GM18499 (cell line): Measurements from ENCODE around the gene CXCL17.

ENCODE experiments used
- ATAC-seq: cut with Tn5 transposase; IDR thresholded peaks from one replicate; pipeline ENCODE4 v1.9.1; 2021; ENCODE audit warnings: moderate number of reproducible peaks; ENCODE audit not compliant: insufficient read depth, unreplicated experiment

Gene CXCL17

DNA sequence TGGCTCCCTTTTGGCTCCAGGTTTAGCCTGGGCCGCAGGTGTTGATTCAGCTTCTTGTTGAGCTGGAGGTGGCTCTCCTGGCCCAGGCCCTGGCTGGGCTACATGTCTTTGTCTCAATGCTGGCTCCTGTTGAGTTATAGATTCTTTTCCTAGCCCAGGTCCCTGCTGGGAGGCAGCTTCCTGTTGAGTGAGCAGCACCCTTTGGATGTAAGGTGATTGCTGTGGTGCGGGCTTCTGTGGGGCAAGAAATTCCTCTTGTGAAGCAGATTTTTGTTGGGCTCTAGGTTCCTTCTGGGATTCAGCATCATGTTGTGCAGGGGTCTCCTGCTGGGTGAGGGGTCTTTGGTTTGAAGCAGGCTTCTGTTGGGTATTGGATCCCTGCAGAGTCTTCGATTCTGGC, 16.1 kb downstream of the CXCL17 start:
- no peak for ATAC-seq

DNA sequence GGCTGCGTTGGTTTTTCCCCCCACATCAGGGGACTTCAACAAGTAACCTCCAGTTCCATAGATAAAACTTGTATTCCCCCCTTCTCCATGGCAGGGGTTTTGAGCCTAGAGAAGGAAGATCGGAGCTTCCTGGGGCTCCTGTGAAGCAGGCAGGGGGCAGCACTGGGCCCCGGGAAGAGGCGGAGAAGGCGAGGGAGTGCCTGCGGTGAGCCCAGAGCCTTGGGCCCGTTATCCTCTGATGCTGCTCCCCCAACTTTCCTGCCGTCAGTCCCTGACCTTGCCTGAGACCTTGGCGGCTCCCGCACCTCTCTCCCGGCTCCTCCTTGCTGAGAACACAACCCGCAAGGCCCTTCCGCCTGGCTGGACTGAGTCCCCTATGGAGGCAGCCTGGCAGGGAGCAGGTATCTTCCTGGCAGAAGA, 18.0 kb downstream of the CXCL17 start:
- no peak for ATAC-seq

GRCh38 chr19:42424345-42424707, 18.4 kb downstream of the CXCL17 start:
- no peak for ATAC-seq

DNA sequence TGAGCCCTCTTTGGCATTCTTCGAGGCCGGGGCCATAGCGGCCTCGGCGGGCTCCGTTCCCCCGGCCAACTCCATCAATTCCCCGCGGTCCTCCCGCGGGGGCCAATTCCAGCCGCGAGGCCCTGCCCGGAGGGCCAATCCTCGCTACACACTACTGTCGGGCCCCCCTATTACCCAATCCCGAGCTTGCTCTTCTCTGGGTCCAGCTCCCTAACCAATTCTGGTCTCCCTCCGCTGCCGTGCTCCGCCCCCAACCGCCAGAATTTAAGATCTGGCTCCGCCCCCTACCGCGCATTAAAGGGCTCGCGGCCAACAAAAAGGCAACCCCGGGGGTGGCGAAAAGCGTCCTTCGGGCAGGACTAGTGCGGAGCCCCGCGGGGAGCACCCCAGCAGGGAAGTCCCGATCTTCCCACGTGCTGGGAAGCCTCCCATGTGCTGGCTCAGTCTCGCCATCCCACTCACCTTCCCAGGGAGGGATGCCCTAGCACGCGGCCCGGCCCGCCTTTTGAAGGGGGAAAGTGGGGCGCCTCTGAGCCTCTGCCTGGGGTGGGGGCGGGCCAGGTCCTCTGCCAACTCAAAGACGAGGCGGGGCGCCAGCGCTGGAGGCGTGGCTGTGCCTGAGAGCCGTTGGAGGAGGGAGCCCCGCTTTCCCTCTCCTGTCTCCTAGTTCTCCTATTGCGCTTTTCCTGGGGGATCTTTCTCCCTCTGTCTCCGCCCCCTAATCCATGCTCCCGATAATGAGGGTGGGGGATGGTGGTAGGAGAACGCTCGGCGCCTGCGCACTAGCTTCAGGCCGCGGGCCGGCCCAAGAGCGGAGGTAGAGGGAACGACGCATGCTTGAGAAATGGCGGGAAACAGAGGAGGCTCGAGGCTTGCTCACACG, 19.0 kb downstream of the CXCL17 start:
- ATAC-seq: peak; percentile 52

DNA sequence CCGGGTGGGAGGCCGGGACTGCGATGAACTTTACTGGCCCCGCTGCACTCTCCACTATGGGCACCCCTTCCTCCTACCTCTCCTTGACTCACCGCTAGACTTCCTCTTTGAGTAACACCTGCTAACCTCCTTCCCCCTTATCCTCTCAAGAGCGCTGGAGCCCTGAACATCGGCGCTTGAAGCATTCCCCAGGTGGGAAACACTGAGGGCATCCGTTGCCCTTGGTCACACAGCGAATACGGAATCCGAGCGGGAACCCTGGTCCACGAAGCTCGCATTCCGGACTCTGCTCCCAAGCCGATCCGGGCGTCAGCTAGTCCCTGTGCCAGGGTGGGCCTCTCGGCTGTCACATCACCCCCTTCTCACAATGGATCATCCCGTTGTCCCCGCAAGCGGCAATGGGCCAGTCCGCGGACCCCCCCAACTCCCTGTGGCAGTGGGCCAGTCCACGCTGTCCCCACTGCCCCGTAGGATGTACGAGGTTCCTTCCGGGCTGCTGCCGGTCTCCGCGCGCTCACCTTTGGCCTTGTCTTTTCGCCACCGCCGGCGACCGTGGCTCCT, 19.8 kb downstream of the CXCL17 start:
- no peak for ATAC-seq

- no peak for ATAC-seq
These were observed 20.4 kb downstream of the CXCL17 start for GRCh38 chr19:42422092-42422900.

GRCh38 chr19:42421591-42422031, 21.1 kb downstream of the CXCL17 start:
- ATAC-seq: no peak

GRCh38 chr19:42421101-42421500, 21.6 kb downstream of the CXCL17 start:
- no peak for ATAC-seq

GRCh38 chr19:42420055-42420544, 22.6 kb downstream of the CXCL17 start:
- no peak for ATAC-seq

DNA sequence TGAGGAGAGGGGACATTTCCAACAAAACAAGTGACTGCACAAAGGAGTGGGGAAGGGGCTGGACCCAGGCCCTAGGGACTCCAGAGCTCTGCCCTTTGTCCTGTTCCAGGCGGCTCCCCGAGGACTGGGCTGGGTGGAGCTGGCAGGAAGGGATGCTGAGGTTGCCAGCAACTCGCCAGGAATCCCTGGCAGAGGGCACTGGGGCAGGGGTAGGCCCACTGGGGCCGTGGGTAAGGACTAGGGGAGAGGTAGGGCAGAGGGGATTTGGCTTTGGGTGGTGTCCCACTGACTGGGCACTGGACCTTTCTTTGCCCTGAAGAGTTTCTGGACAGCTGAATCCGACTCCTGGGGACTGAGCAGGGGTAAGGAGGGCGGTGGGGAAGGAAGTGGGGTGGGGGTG, 23.4 kb downstream of the CXCL17 start:
- ATAC-seq: no peak

DNA sequence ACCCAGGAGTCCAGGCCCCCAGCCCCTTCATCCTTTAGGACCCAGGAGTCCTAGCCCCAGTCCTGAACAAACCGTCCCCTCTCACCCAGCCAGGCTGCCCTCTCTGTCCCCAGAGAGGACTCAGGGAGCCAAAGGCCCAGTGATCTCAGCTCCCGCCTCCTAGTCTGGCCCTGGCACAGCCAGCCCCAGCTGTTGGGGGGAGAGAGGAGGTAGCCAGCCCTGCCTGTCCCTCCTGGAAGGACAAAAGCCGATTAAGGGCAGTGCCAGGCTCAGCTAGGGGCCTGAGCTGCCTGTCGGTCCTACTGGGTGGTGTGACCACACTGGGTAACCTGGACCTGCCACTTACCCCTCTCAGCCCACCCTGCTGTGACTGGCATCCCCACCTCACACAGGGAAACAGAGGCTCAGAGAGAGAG, 30.1 kb downstream of the CXCL17 start:
- ATAC-seq: no peak

DNA sequence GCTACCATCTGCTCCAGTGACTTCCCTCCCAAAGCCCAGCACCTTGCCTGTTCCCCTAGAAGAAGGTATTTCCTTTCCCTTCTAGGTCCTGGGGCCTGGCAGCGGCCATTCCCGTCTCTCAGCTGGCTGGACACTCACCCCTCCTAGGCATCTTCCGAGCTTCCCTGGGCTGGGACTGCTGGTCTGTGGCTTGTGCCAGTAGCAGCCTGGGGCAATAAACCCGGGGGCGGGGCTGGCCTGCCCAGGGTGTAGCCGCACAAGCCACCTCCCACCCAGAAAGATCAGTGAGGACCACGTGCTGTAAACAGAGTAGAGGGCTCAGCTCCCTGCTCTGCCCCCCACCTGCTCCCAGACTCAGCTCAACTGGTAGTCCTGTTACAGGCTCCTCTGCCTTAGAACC, 30.5 kb downstream of the CXCL17 start:
- no peak for ATAC-seq

DNA sequence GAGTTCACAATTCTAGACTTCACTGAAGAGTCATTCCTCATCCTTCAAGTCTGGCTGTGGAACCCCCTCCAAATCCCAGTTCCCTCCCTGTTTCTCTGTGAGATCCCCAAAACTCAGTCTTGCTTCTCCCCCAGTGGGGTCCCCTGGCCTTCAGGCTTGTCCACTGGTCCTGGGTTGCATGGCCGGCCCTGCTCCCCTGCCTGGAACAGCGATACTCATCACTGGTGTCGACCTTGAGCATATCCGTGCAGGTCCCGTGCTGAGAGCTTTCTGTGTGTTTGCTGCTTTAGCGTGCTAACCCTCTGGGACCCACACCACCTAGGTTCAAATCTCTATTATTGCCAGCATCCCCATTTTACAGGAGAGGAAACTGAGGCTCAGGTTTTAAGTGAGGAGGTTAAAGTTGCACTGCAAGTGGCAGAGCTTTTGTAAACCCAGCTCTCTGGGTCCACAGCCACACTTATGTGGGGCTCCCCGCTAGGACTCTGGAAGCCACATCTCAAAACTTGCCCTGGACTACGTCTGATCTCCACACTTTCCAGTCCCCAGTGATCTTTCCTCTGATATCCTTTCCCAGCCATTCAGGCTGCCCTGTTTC, 31.1 kb downstream of the CXCL17 start:
- no peak for ATAC-seq

GRCh38 chr19:42410371-42410770, 32.4 kb downstream of the CXCL17 start:
- ATAC-seq: no peak

DNA sequence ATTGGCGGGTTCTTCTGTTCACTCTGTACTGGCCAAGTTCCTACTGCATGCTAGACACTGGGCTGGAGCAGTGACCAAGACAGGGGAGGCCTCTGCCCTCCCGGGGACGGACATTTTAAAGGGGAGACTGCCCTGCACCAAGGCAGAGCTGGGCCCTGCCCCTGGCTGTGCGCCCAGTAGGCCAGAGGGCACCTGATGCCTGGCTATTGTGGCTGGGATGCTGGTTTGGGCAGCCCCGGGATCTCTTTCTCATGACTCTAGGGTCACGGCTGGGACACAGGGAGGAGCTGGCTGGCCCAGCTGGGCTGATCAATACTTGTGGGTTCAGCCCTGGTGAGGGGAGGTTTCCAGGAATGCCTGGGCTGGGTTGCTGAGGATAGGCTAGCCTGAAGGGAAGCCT, 33.3 kb downstream of the CXCL17 start:
- no peak for ATAC-seq

GRCh38 chr19:42407816-42408175, 35.0 kb downstream of the CXCL17 start:
- ATAC-seq: no peak

DNA sequence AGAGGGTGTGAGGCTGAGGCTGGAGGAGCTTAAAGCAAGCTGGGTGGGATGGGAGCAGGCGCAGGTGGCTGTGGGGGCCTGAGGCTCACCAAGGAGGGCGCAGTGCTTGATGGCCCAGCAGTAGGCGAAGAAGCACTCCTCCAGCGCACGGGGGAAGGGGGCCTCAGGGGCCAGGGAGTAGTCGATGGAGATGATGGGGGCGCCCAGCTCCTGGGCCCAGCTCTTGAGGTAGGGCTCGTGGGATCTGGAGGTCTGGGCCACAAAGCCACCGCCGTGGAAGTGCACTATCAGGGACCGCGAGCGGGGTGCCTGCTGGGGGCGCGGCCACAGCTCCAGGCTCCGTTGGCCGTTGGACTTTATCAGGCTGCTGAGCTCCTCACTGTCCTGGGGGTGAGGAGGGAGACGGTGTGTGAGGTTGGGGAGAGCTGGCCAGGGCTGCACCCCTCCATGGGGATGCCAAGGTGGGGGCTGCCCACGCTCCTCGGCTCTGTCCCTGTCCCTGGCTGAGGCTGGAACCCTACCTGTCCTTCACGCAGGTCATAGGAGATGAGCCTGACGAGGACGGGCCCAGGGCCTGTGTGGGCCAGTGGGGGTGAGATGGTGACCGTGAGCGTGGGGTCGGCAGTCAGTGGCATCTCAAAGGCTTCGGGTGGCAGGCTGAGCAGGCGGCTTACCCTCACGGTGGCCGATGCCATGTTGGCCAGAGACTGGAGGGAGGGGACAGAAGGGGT, 35.5 kb downstream of the CXCL17 start:
- ATAC-seq: no peak

GRCh38 chr19:42406111-42406510, 36.6 kb downstream of the CXCL17 start:
- no peak for ATAC-seq

- no peak for ATAC-seq
These were observed 39.2 kb downstream of the CXCL17 start for GRCh38 chr19:42403586-42403985.
